ENCODE measurements around the gene KLF17. TPM values are rescaled to one million over a fixed set of nuclear protein-coding genes. Genes with fewer than 3 reads are reported as not detected.
A peak's percentile ranks its signal among the peaks of the same experiment; 100 is the strongest.

The KLF17 gene
- total RNA-seq, 4 donors from 2014 or later, result not detected

GRCh38 chr1:44147582-44147981 is 29.0 kb downstream of the KLF17 start:
- H3K4me3 ChIP-seq (ENCODE audit: low read depth, poor library complexity, severe bottlenecking), result no peak overlapping the region
- no peak for DNase-seq (ENCODE audit: low spot score in 2 of 2)
- WGBS, 2 donors, result 87 to 89% methylated on average over 3 of the region's 3 CpGs
- intact Hi-C loops (cut with DNase I; ENCODE audit: low total_unique reads), result no loop called here
- TF ChIP-seq POLR2A (IDR thresholded peaks at IDR 0.05), result no peak

- TF ChIP-seq CTCF (IDR thresholded peaks at IDR 0.05) (no peak), POLR2A (IDR thresholded peaks at IDR 0.05) (no peak)
- no peak overlapping the region for H3K4me3 ChIP-seq (ENCODE audit: low read depth, poor library complexity, severe bottlenecking)
- DNase-seq (ENCODE audit: low spot score in 2 of 2), result no peak
- 62 to 66% methylated on average over 6 of the region's 6 CpGs for WGBS, 2 donors
- intact Hi-C loops (cut with DNase I; ENCODE audit: low total_unique reads), result no loop called here
Measured at GRCh38 chr1:44151332-44151731, 32.7 kb downstream of the KLF17 start.

GRCh38 chr1:44151808-44152207 is 33.2 kb downstream of the KLF17 start:
- no peak for TF ChIP-seq POLR2A (IDR thresholded peaks at IDR 0.05)
- no peak for TF ChIP-seq CTCF (IDR thresholded peaks at IDR 0.05)
- intact Hi-C loops (cut with DNase I; ENCODE audit: low total_unique reads), result no loop called here
- 4 to 13% methylated on average over 1 of the region's 1 CpG for WGBS, 2 donors
- H3K4me3 ChIP-seq (ENCODE audit: low read depth, poor library complexity, severe bottlenecking), result no peak overlapping the region
- no peak for DNase-seq (ENCODE audit: low spot score in 2 of 2)

- TF ChIP-seq CTCF (IDR thresholded peaks at IDR 0.05) (no peak), POLR2A (IDR thresholded peaks at IDR 0.05) (no peak)
- no peak overlapping the region for H3K4me3 ChIP-seq (ENCODE audit: low read depth, poor library complexity, severe bottlenecking)
- DNase-seq (ENCODE audit: low spot score in 2 of 2), result peak in 1 of 2 donors; percentile 10
- WGBS, 2 donors, result 79 to 88% methylated on average over 1 of the region's 1 CpG
- intact Hi-C loops (cut with DNase I; ENCODE audit: low total_unique reads), result no loop called here
Measured at GRCh38 chr1:44152692-44153091, 34.1 kb downstream of the KLF17 start.

- intact Hi-C loops (cut with DNase I; ENCODE audit: low total_unique reads), result no loop called here
- 78 to 87% methylated on average over 3 of the region's 3 CpGs for whole genome bisulfite sequencing, 2 donors
- H3K4me3 ChIP-seq (ENCODE audit: low read depth, poor library complexity, severe bottlenecking), result no peak overlapping the region
- TF ChIP-seq CTCF (IDR thresholded peaks at IDR 0.05), result no peak
- no peak for TF ChIP-seq POLR2A (IDR thresholded peaks at IDR 0.05)
- no peak for DNase-seq (ENCODE audit: low spot score in 2 of 2)
Measured at GRCh38 chr1:44154049-44154448, 35.4 kb downstream of the KLF17 start.

GRCh38 chr1:44157903-44158302 is 39.3 kb downstream of the KLF17 start:
- intact Hi-C loops (cut with DNase I; ENCODE audit: low total_unique reads), result no loop called here
- no peak for DNase-seq (ENCODE audit: low spot score in 2 of 2)
- no peak overlapping the region for H3K4me3 ChIP-seq (ENCODE audit: low read depth, poor library complexity, severe bottlenecking)
- TF ChIP-seq POLR2A (IDR thresholded peaks at IDR 0.05) (no peak), CTCF (IDR thresholded peaks at IDR 0.05) (no peak)
- 90 to 97% methylated on average over 1 of the region's 1 CpG for WGBS, 2 donors

Data from lower leg skin (tissue), 4 donors.